UCSD-AML1 (cell line): Measurements from ENCODE around the gene PCDH9.
A peak's percentile ranks its signal among the peaks of the same experiment; 100 is the strongest.

ENCODE experiments used
- DNase-seq: peaks from one replicate; lab custom pipeline; 2025; ENCODE audit not compliant: unreplicated experiment; lab: John Stamatoyannopoulos, UW

The PCDH9 gene

DNA sequence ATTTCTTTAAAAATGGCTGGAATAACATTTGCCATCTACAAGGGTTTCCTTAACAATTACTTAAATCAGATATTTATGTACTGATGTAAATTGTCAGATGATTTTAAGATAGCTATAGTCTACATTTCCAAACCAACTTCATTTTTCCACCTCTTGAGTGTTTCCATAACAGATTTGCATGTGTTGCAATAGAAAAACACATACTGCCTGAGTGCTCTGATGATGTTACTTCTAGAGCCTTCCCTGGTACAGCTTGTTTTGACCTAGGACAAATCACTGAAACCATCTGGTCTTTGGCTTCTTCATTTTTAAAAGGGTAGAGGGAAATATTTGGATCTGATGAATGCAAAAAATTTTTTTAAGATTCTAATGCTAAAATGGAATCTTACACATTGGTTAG lies 245.9 kb downstream of the PCDH9 start:
- DNase-seq = no peak

DNA sequence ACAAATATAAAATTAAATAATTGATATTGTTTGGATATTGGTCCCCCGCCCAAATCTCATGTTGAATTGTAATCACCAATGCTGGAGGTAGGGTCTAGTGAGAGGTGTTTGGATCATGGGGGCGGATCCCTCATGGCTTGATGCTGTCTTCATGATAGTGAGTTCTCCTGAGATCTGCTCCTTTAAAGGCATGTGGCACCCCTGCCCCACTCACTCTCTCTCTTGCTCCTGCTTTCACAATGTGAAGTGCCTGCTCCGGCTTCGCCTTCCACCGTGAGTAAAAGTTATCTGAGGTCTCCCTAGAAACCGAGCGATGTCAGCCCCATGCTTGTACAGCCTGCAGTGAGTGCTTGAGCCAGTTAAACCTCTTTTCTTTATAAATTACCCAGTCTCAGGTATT lies 248.2 kb downstream of the PCDH9 start:
- no peak for DNase-seq

DNA sequence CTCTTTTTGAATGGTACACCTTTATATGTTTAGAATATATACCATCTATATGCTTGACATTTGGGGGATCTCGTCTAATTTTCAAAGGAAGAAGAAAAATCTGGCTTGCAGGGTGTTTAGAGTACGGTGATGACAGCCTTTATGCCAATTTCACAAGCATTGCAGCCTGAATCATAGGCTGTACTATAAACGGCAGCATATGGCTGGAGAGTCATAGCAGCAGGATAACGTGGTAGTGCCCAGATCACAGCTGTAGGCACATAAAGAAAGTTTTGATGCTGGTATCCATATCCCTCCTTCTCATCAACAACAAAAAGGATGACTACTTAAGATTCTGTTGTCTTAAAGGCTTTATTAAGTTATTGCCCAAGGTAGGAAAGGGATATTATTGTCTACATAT lies 253.0 kb downstream of the PCDH9 start:
- no peak for DNase-seq

DNA sequence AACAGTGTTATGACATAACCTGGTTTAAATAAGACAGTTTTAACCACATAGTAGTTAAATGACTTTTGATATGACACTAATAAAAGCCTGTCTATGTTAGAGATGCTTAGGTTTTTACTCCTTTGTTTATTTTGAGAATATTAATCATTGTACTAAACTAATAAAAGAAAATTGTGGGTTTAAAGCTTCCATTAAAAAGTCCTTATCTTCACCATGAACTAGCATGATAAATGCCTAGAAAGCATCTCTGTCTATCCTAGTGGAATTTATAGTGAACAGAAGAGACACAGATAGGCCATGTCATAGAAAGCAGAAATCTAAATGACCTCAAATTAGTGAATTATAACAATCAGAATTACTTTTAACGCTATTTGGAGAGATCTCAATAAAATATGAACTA lies 255.2 kb downstream of the PCDH9 start:
- DNase-seq = no peak

DNA sequence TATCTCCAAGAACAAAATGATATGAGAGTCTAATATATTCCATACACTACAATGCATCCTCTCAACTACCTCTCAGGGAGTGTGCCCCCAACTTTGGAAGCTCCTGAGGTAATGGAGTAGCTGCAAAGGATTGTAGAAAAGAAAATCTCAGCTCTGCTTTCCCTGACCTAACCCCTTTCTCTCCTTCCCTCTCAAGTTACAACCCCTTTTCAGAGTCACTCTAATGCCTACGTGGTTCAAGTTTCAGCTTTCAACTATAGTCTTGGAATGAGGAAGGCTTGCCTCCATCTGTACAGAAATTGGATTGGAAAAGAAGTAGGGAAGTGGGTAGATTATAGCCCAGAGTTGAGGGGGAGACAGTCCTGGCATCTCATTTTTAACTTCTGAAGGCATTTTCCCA lies 256.0 kb downstream of the PCDH9 start:
- DNase-seq = no peak

DNA sequence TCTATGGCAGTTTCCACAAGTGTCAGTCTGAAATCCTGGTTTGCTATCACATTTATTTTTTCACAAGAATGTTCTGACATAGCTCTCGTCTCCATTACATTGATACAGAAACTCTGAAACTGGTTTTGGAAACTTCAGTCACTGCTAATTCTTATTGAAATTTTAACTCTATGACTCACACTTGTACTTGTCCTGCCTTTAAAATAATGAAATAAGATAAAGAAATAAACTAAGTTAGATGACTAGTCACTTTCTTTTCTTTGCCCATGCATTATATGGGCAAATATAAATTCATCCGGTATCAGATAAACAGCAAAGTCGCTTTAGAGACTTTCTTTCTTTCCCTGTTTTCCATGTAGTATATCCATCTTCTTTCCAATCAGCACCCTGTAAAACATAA lies 257.5 kb downstream of the PCDH9 start:
- no peak for DNase-seq

DNA sequence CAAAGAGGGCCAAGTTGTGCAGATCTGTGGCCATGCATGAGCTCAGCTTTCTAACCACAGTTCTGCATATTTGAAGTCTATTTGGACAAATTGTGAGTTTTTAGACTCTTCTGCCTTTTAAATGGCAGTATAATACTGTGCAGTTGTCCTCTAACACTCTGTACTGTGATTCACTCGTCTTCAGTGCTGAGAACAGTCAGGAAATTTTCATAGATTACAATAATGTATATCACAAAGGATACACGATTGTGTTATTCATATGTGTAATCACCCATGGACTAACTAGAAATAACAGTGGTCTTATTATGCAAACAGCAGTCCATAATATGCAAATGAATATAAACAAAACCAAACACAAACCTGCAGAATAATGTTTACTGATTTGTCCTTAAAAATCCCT lies 259.1 kb downstream of the PCDH9 start:
- no peak for DNase-seq

DNA sequence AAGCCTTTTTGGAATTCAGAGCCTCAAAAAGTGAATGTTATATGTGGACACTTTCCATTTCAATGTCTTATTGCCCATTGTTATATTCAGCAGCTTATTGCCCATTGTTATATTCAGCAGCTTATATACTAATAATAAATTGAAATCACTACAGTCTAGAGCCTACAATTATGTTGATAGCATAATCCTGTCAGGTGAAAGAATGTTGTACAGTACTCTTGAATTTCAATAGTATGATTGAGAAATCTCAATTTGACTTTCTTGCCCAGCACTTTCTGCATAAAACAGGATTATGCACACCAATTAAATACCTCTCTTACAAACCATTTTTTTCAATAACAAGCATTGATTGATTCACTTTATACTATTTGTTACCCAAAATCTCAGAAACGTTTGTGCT lies 260.8 kb downstream of the PCDH9 start:
- DNase-seq = no peak

DNA sequence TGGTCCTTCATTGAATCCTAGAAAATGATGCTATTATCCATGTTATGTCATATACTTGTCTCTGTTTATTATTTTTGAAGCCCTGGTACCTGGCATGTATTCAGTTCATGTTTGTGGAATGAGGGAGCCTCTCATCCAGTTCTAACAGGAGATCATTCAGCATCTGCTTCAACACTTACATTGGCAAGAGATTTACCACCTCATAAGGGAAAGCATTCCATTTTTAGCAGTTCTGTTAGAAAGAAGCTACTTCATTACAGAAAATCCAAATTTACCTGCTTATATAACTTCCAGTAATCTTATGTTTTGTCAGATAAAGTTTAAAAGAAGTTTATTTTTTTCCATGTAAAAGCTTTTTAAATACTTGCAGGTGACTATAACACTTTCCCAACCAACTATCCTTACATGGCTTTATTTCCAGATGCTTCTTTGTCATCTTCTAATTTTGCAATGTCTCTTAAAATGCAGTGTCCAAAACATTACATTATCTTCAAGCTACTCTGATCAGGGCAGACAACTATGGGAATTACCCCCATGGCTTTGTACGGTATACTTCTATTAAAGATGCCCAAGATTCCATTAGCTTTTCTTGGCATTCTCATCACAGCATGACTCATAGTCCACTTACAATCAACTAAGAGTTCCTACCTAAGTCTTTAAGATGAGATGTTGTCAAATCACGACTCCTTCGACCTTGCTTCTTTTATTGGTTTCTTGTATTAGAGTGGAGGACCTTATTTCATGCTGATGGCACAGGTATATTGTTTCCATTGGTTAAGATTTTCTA lies 262.1 kb downstream of the PCDH9 start:
- no peak for DNase-seq

DNA sequence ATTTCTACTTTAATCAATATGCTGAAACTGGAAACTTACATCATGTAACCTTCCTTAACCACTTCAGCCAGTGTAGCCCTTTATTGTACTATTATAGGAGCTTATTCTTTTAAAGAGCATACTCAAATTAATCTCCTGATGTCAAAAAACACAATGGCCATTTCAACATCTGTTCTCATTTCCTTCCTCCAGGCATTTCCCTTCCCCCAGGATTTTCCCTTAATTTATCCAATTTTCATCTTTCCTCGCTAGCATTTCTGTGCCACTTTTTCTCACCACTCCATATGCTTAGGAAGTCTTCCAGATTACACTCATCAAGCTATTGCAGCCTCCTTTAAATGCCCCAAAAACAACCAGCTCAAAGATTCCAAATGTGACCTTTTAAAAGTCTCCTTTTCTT lies 265.0 kb downstream of the PCDH9 start:
- DNase-seq = no peak

DNA sequence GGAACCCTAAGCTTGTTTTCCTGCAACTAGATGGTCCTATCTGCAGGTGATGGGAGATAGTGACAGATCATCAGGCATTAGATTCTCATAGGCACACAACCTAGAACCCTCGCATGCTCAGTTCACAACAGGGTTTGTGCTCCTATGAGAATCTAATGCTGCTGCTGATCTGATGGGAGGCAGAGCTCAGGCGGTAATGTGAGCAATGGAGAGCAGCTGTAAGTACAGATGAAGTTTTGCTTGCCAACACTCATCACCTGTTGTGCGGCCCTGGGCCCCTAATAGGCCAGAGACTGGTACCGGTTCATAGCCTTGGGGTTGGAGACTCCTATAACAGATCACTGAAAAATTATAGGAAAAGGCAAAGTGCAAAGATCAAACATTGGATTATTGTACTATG lies 267.2 kb downstream of the PCDH9 start:
- DNase-seq = peak; percentile 2

DNA sequence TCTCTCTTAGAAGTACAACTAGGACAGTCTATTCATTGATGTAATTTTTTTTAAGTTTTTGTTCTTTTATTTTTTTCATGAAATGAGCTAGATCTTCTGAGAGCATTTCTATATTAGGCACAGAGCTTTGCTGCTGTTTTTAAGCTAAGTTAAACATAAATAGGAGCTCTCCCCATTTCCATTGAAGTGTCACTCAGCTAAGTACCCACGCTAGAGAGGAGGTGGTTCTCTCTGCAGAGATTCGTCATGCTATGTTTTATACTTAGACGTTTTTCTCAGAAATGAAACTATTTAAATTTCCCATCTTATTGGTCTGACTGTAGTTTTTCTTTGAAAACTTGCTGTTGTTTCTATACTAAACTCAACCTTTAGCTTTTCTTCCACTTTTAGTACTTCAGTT lies 271.5 kb downstream of the PCDH9 start:
- DNase-seq = no peak

DNA sequence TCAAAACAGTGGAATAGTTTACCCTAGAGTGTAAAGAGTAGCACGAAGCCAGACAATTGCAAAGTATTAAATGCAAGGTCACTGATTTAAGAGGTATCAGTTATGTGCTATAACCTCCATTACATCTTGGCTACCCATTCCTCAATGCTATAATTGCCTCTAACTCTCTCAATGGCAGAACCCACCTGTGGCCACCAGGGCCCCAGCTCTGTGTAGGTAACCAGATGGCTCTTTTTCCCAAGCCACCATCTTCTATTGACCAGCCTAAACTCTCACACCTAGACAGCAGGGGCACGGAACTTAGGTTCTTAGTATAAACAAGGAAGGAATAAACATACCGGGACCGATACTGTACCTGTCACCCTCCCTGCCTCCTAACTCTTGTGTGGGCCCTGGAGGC lies 277.6 kb downstream of the PCDH9 start:
- DNase-seq = no peak

DNA sequence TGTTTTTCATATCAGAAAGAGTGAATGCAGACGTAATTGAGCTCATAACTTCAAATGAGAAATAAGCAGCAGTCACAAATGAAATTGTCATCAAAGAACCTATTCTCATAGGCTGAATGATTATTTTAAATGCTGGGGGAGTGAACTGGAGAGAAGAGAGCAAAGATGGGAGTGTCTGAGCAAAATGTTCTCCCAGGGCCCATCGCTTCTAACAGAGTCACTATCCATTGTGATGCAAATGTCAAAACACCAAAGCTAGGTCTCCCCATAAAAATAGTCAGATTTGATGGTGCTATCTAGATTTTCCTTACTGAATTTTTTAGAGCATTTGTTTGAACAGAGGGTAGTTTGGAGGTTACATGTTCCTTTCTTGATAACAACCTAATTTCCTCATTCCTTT lies 278.7 kb downstream of the PCDH9 start:
- no peak for DNase-seq

DNA sequence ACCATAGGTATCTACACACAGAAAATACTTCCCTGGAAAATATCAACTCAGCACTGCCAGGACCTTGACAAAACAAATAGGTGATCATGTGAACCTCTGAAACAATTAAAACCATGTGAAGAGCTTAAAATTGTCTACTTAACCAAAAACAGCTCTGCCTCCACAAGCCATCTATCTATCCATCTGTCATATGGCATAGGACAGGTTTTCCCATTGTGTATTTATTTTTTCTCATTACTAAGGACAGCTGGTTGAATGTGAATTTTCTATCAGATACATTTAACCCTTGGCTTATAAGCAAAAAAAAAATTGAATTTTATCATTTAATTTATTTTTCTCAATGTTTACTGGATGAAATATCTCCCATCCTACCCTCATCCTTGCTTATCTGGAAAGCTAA lies 279.5 kb downstream of the PCDH9 start:
- DNase-seq = no peak

DNA sequence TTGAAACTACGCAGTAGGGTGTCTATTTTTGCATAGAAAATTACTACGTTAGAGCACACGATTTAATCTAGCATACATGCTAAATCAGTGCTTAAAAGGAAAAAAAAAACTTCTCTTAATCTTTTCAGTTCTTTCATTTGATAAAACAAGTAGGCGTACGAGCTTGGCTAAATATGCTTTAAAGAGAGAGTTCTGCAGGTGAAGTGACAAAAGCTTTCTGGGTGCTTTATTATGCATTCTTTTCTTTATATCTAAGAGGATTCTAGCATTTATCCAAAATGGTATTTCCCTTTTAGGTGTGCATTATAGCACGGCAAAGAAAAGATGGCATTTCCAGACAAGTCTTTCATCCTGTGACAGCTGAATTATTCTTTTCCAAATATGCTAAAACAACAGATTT lies 281.2 kb downstream of the PCDH9 start:
- no peak for DNase-seq

DNA sequence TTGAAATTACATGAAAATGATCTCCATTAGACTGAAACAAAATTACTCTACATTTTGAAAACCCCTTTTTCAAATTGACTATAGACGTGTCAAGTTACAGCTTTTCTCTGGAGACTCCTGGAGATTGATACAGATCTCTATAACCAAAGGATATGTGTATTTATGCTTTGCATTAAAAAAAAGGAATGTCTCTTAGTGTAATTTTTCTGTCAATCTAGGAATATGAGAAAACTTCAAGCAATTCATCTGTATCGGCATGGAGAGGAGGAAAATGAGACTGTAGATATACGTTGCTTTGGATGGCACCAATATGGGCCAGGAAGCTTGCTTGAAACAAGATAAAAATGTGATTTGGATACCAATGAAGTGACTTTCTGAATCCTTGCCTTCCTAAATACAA lies 286.6 kb downstream of the PCDH9 start:
- no peak for DNase-seq

DNA sequence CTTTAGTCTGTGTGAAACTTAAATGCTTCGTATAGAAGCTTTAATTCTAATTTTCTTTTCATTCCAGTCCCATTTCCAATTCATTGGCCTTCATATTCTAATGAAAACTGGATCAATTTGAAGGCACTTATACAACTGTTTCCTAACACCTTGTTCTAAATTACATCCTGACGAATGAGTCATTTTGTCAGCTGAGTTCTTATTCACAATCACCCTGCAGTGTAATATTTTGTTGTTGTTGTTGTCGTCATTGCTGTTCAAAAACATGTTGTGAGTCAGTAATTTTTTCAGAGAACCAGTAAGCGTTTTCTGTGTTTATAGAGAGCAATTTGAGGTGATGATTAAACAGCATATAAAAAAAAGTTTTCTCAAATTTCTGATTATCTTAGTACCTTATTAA lies 290.0 kb downstream of the PCDH9 start:
- no peak for DNase-seq

DNA sequence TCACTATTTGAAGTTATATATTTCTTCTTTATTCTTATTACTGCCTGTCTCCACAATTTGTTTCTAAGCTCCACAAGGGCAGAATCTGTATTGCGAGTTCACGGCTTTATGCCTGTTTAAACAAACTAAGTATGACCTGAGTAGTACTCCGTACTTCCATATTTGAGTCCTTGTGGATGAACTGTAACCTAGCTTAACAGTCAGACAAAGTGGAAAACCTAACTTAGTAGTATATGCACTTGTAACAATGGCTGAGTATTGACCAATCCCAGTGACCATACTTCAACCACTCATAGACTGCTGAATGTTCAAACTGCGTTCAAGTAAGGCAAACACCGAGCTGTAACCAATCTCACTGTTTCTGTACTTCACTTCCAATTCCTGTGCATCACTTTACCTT lies 292.7 kb downstream of the PCDH9 start:
- no peak for DNase-seq

DNA sequence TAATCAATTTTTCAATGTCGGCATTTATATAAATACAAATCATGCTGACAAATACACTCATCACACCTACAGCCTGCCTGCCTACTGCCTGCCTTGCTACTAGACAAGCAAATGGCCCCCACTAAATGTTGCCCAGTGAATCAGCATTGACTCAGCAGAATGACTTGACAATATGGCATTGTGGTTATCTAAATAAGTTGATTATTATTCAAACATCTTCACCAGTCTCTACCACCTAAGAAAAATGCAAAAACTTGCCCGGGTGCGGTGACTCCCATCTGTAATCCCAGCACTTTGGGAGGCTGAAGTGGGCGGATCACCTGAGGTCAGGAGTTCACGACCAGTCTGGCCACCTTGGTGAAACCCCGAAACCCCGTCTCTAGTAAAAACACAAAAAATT lies 296.1 kb downstream of the PCDH9 start:
- DNase-seq = no peak

DNA sequence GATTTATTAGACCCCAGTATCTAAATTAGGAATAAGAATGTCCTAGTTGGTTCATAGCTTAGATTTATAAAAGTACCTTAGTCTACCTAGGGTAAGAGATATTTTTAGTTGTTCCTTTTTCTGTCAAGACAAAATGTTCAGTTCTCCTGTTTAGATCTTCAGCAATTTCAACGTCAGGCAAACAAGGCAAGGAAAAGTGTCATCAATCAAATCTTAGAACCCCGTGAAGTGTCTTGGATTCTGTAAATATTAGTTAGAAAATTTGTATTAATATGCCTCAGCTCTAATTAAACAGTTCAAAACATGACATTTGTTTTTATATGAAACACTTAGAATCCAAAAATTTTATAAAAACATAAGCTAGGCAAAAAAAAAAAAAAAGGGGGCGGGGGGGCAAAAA lies 296.6 kb downstream of the PCDH9 start:
- DNase-seq = no peak

DNA sequence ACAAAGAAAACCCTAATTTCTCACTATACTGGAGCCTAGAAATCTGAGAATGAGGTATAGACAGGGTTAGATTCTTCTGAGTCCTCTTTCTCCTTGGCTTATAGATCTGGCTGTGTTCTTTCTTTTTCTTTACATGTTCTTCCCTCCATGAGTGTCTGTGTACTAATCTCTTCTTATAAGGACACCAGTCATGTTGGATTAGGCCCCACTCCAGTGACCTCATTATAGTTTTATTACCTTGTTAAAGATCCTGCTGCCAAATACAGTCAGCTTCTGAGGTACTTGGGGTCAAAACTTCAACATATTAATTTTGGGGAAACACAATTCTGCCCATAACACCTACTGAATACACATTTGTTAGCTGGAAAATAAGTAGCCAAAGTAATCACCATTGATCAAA lies 302.6 kb downstream of the PCDH9 start:
- no peak for DNase-seq

DNA sequence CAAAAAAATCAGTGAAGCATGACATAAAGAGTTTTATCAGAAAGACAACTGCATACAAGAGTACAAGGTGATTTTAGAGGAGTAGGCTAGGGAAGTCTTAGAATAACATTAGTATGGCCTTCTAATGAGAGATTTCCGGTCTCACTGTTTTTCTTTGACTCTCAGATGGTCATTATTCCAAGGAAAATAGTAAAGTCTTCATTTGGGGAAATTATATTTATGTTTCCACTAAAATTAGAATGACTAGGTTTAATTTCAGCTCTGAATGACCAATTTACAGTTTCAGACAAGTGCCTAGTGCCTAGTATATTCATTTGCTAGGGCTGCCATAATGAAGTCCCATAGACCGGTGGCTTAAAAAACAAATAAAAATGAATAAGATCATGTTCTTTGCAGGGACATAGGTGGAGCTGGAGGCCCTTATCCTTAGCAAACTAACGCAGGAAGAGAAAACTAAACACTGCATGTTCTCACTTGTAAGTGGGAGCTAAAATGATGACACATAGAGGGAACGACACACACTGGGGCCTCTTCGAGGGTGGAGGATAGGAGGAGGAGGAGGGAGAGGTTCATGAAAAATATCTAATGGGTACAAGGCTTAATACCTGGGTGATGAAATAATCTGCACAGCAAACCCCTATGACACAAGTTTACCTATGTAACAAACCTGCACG lies 303.1 kb downstream of the PCDH9 start:
- no peak for DNase-seq
